ENCODE results near the gene LEF1. TPM values are rescaled to one million over a fixed set of nuclear protein-coding genes. Genes with fewer than 3 reads are reported as not detected.

LEF1 gene
- total and polyA plus RNA-seq, 2 donors (not counting 1 experiment from before 2014, with no cell fraction given), result 2.4 to 5.1 TPM

- Histone ChIP-seq H3K9me3 (ENCODE audit: control extremely low read depth in 1 of 3, control insufficient read depth in 2 of 3, insufficient read depth in 1 of 3, low read length in 2 of 3) (no peaks in the 10 kb centered on the region), H4K20me1 (ENCODE audit: control insufficient read depth, insufficient read depth, low read length, poor library complexity, severe bottlenecking) (no peaks in the 10 kb centered on the region), H3K9ac (ENCODE audit: low read length) (no peak overlapping the region), H3K27me3 (replicated peaks in 1 of 4; ENCODE audit: control extremely low read depth in 1 of 4, control insufficient read depth in 3 of 4, insufficient read depth in 4 of 4, low read length in 3 of 4) (no peaks in the 10 kb centered on the region), H3K4me2 (replicated peaks; ENCODE audit: low read depth, low read length, poor library complexity, severe bottlenecking) (no peak overlapping the region), H3K4me3 (ENCODE audit: control extremely low read depth in 1 of 5, extremely low read depth in 1 of 5, insufficient read depth in 1 of 5, low read depth in 2 of 5, low read length in 4 of 5) (no peak overlapping the region), H3K36me3 (replicated peaks in 1 of 2; ENCODE audit: control extremely low read depth in 1 of 2, control insufficient read depth in 1 of 2, extremely low read depth in 1 of 2, insufficient read depth in 2 of 2, low read length in 1 of 2) (peaks cover 0 to 2% of the 10 kb centered on the region in 2 experiments), H2AFZ (ENCODE audit: insufficient read depth, low read depth, low read length, poor library complexity, severe bottlenecking) (no peak overlapping the region), H3K4me1 (ENCODE audit: control insufficient read depth in 2 of 2, insufficient read depth in 2 of 2, low read length in 2 of 2) (no peaks in the 10 kb centered on the region), H3K79me2 (ENCODE audit: control insufficient read depth, insufficient read depth, low read length) (peaks cover 13% of the 10 kb centered on the region), H3K27ac (ENCODE audit: low read length in 2 of 2) (no peak overlapping the region)
- no peak overlapping the region for H3K27ac Mint-ChIP-seq
- ATAC-seq (ENCODE audit: low read depth) (no peak), DNase-seq (no peak)
- no peak overlapping the region for H3K4me3 Mint-ChIP-seq
- H3K9me3 Mint-ChIP-seq (ENCODE audit: insufficient read depth), result no peaks in the 10 kb centered on the region
- POLR2A ChIA-PET, result no interaction called here
- intact Hi-C loops (cut with micrococcal nuclease), result no loop called here
- peaks cover 5% of the 10 kb centered on the region for H3K4me1 Mint-ChIP-seq
- CTCF ChIA-PET, result no interaction called here
- WGBS (ENCODE audit: insufficient coverage), result 100% methylated on average over 7 of the region's 7 CpGs
- H3K27me3 Mint-ChIP-seq, result no peaks in the 10 kb centered on the region
- no peak for TF ChIP-seq EZH2 (IDR thresholded peaks at IDR 0.05; ENCODE audit: borderline replicate concordance, insufficient read depth, low read depth, low read length, poor library complexity, severe bottlenecking)
- TF ChIP-seq, protein P1, sequence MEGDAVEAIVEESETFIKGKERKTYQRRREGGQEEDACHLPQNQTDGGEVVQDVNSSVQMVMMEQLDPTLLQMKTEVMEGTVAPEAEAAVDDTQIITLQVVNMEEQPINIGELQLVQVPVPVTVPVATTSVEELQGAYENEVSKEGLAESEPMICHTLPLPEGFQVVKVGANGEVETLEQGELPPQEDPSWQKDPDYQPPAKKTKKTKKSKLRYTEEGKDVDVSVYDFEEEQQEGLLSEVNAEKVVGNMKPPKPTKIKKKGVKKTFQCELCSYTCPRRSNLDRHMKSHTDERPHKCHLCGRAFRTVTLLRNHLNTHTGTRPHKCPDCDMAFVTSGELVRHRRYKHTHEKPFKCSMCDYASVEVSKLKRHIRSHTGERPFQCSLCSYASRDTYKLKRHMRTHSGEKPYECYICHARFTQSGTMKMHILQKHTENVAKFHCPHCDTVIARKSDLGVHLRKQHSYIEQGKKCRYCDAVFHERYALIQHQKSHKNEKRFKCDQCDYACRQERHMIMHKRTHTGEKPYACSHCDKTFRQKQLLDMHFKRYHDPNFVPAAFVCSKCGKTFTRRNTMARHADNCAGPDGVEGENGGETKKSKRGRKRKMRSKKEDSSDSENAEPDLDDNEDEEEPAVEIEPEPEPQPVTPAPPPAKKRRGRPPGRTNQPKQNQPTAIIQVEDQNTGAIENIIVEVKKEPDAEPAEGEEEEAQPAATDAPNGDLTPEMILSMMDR (IDR thresholded peaks at IDR 0.05), result no peak
Observed at GRCh38 chr4:108007984-108008383, 160.7 kb downstream of the LEF1 start.

GRCh38 chr4:108006361-108006760 is 162.4 kb downstream of the LEF1 start:
- ATAC-seq (ENCODE audit: low read depth) (no peak), DNase-seq (no peak)
- TF ChIP-seq, protein P1 (IDR thresholded peaks at IDR 0.05), result no peak
- no peak for TF ChIP-seq EZH2 (IDR thresholded peaks at IDR 0.05; ENCODE audit: borderline replicate concordance, insufficient read depth, low read depth, low read length, poor library complexity, severe bottlenecking)
- Histone ChIP-seq H3K9ac (ENCODE audit: low read length) (no peak overlapping the region), H2AFZ (ENCODE audit: insufficient read depth, low read depth, low read length, poor library complexity, severe bottlenecking) (no peak overlapping the region), H3K4me3 (ENCODE audit: control extremely low read depth in 1 of 5, extremely low read depth in 1 of 5, insufficient read depth in 1 of 5, low read depth in 2 of 5, low read length in 4 of 5) (no peak overlapping the region), H3K4me1 (ENCODE audit: control insufficient read depth in 2 of 2, insufficient read depth in 2 of 2, low read length in 2 of 2) (no peaks in the 10 kb centered on the region), H3K9me3 (ENCODE audit: control extremely low read depth in 1 of 3, control insufficient read depth in 2 of 3, insufficient read depth in 1 of 3, low read length in 2 of 3) (no peaks in the 10 kb centered on the region), H4K20me1 (ENCODE audit: control insufficient read depth, insufficient read depth, low read length, poor library complexity, severe bottlenecking) (no peaks in the 10 kb centered on the region), H3K27me3 (replicated peaks in 1 of 4; ENCODE audit: control extremely low read depth in 1 of 4, control insufficient read depth in 3 of 4, insufficient read depth in 4 of 4, low read length in 3 of 4) (no peaks in the 10 kb centered on the region), H3K4me2 (replicated peaks; ENCODE audit: low read depth, low read length, poor library complexity, severe bottlenecking) (no peak overlapping the region), H3K27ac (ENCODE audit: low read length in 2 of 2) (no peak overlapping the region), H3K36me3 (replicated peaks in 1 of 2; ENCODE audit: control extremely low read depth in 1 of 2, control insufficient read depth in 1 of 2, extremely low read depth in 1 of 2, insufficient read depth in 2 of 2, low read length in 1 of 2) (peaks cover 0 to 2% of the 10 kb centered on the region in 2 experiments), H3K79me2 (ENCODE audit: control insufficient read depth, insufficient read depth, low read length) (peaks cover 13% of the 10 kb centered on the region)
- no peaks in the 10 kb centered on the region for H3K27me3 Mint-ChIP-seq
- no peak overlapping the region for H3K4me3 Mint-ChIP-seq
- no peak overlapping the region for H3K27ac Mint-ChIP-seq
- ChIA-PET CTCF (interaction anchor here (1.6 kb wide), 1 partner anchor 13 kb away, joined by 8 read pairs; no protein-coding TSS in a partner anchor), POLR2A (no interaction called here)
- H3K9me3 Mint-ChIP-seq (ENCODE audit: insufficient read depth), result no peaks in the 10 kb centered on the region
- peaks cover 5% of the 10 kb centered on the region for H3K4me1 Mint-ChIP-seq
- intact Hi-C loops (cut with micrococcal nuclease), result no loop called here

All from B cell (primary cell).